HepG2 (cell line): ENCODE results near the gene EIF4A3.

ENCODE experiments used
- EZH2 ChIP-seq: conservative IDR thresholded peaks from 2 replicates; pipeline ENCODE4 v1.6.1; 2012; ENCODE audit warnings: mild to moderate bottlenecking, low read depth, low read length, moderate library complexity
- IKZF1 ChIP-seq: fragments of 450-650 bp; IDR thresholded peaks from 2 replicates; pipeline ENCODE4 v1.7.1; 2016
- SMC3 ChIP-seq: IDR thresholded peaks from 2 replicates; pipeline ENCODE4 v1.6.1; 2011; ENCODE audit warnings: low read length, improper control_type of control experiment
- ZNF629 ChIP-seq: sonication (generic); formaldehyde crosslinking; conservative IDR thresholded peaks from 2 replicates; pipeline ENCODE4 v1.5.0; 2020; ENCODE audit warnings: missing genetic modification reagents
- ZNF724P ChIP-seq: sonication (generic); formaldehyde crosslinking; IDR thresholded peaks from 2 replicates; pipeline ENCODE4 v1.8.0; 2022; ENCODE audit warnings: missing genetic modification reagents, borderline replicate concordance
- TF ChIP-seq, protein P1 (sequence below): sonication (generic); formaldehyde crosslinking; IDR thresholded peaks from 2 replicates; pipeline ENCODE4 v1.5.0; 2020; ENCODE audit warnings: missing genetic modification reagents, mild to moderate bottlenecking, borderline replicate concordance

DNA sequence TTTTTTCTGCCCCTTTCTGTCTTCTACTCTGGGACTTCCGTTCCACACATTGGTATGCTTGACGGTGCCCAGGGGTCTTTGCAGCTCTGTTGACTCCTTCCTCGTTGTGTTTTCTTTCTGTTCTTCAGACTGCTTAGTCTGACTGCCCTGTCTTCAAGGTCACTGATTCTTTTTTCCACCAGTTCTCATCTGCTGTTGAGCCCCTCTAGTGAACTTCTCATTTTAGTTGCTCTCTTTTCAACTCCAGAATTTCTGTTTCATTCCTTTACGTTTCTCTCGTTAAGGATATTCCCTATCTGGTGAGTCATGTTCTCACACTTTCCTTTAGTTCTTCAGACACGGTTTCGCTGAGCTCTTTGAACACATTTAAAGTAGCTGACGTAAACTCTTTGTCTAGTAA lies 31.8 kb downstream of the EIF4A3 start:
- TF ChIP-seq ZNF724P (CRISPR knock-in tag) (no peak), IKZF1 (no peak), SMC3 (no peak), EZH2 (no peak), ZNF629 (CRISPR knock-in tag) (no peak)
- TF ChIP-seq, protein P1, sequence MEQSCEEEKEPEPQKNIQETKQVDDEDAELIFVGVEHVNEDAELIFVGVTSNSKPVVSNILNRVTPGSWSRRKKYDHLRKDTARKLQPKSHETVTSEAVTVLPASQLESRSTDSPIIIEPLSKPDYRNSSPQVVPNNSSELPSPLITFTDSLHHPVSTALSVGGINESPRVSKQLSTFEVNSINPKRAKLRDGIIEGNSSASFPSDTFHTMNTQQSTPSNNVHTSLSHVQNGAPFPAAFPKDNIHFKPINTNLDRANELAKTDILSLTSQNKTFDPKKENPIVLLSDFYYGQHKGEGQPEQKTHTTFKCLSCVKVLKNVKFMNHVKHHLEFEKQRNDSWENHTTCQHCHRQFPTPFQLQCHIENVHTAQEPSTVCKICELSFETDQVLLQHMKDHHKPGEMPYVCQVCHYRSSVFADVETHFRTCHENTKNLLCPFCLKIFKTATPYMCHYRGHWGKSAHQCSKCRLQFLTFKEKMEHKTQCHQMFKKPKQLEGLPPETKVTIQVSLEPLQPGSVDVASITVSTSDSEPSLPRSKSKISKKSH (CRISPR knock-in tag), result no peak
